Measurements from ENCODE around the gene HIVEP3.

DNA sequence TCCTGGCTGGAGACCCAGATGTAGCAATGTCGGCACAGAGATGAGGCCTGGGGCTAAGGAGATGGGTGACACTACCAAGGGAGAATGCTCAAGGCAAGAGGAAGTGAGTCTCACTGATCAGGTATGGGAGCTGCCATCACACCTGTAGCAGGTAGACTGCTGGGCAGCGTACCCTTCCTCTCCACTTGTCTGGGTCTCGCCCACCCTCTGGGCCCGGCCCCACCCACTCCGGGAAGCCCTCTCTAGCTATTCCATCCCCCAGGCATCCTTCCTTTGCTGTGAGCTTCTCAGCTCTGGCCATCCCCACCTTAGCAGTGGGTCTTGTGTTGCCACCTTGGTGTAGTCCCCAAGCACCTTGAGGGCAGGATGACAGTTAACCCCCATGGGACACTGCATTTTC is 346.5 kb downstream of the HIVEP3 start:
- TF ChIP-seq, protein P1, sequence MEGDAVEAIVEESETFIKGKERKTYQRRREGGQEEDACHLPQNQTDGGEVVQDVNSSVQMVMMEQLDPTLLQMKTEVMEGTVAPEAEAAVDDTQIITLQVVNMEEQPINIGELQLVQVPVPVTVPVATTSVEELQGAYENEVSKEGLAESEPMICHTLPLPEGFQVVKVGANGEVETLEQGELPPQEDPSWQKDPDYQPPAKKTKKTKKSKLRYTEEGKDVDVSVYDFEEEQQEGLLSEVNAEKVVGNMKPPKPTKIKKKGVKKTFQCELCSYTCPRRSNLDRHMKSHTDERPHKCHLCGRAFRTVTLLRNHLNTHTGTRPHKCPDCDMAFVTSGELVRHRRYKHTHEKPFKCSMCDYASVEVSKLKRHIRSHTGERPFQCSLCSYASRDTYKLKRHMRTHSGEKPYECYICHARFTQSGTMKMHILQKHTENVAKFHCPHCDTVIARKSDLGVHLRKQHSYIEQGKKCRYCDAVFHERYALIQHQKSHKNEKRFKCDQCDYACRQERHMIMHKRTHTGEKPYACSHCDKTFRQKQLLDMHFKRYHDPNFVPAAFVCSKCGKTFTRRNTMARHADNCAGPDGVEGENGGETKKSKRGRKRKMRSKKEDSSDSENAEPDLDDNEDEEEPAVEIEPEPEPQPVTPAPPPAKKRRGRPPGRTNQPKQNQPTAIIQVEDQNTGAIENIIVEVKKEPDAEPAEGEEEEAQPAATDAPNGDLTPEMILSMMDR (IDR thresholded peaks at IDR 0.05): no peak
- TF ChIP-seq EZH2 (IDR thresholded peaks at IDR 0.05): no peak
